GM21381 (cell line): Measurements from ENCODE around the gene SCN1B.
"Not testable (repeated sequence)": the region's sequence is repeated elsewhere in the genome, so short reads cannot be mapped to it uniquely, and the experiment has no call there.

Source experiments
- ATAC-seq: cut with Tn5 transposase; IDR thresholded peaks from one replicate; pipeline ENCODE4 v1.9.1; 2021; ENCODE audit warnings: mild to moderate bottlenecking, moderate library complexity; ENCODE audit not compliant: unreplicated experiment

Gene SCN1B

GRCh38 chr19:35015954-35016351 lies 14.3 kb upstream of the SCN1B start:
- ATAC-seq = no peak

- ATAC-seq = no peak
These were observed 12.8 kb upstream of the SCN1B start for GRCh38 chr19:35017507-35017906.

GRCh38 chr19:35018379-35018778 lies 11.9 kb upstream of the SCN1B start:
- no peak for ATAC-seq

- ATAC-seq = no peak
These were observed 11.1 kb upstream of the SCN1B start for GRCh38 chr19:35019144-35019543.

GRCh38 chr19:35021016-35021415 lies 9.3 kb upstream of the SCN1B start:
- no peak for ATAC-seq

GRCh38 chr19:35021596-35021995 lies 8.7 kb upstream of the SCN1B start:
- no peak for ATAC-seq

- no peak for ATAC-seq
These were observed 7.8 kb upstream of the SCN1B start for GRCh38 chr19:35022460-35022859.

- no peak for ATAC-seq
These were observed 6.8 kb upstream of the SCN1B start for GRCh38 chr19:35023428-35023827.

GRCh38 chr19:35024095-35024494 lies 6.2 kb upstream of the SCN1B start:
- no peak for ATAC-seq

- ATAC-seq = no peak
These were observed 4.3 kb upstream of the SCN1B start for GRCh38 chr19:35025969-35026368.

GRCh38 chr19:35026418-35026817 lies 3.9 kb upstream of the SCN1B start:
- ATAC-seq = no peak

- no peak for ATAC-seq
These were observed 3.3 kb upstream of the SCN1B start for GRCh38 chr19:35027009-35027408.

GRCh38 chr19:35027851-35028599 lies 2.2 kb upstream of the SCN1B start:
- ATAC-seq = no peak

- ATAC-seq = not testable (repeated sequence)
These were observed 1.7 kb upstream of the SCN1B start for GRCh38 chr19:35028600-35028885.

GRCh38 chr19:35029275-35029736 lies 964 bp upstream of the SCN1B start:
- not testable (repeated sequence) for ATAC-seq

- ATAC-seq = no peak
These were observed 473 bp upstream of the SCN1B start for GRCh38 chr19:35029737-35030256.

- no peak for ATAC-seq
These were observed 1.0 kb downstream of the SCN1B start for GRCh38 chr19:35031072-35031881.

- no peak for ATAC-seq
These were observed 2.1 kb downstream of the SCN1B start for GRCh38 chr19:35032356-35032865.

GRCh38 chr19:35033067-35034004 lies 3.1 kb downstream of the SCN1B start:
- ATAC-seq = no peak

GRCh38 chr19:35034005-35034502 lies 3.8 kb downstream of the SCN1B start:
- ATAC-seq = no peak
